GM19240 (cell line): ENCODE results near the gene APOL4.
"Not testable (repeated sequence)": the region's sequence is repeated elsewhere in the genome, so short reads cannot be mapped to it uniquely, and the experiment has no call there.

Source experiments
- DNase-seq: peaks from one replicate; pipeline ENCODE4 v3.0.0; 2011; ENCODE audit warnings: low spot score; ENCODE audit not compliant: insufficient read length

APOL4 gene

GRCh38 chr22:36208162-36208765 is 6.7 kb upstream of the APOL4 start:
- DNase-seq, result no peak

DNA sequence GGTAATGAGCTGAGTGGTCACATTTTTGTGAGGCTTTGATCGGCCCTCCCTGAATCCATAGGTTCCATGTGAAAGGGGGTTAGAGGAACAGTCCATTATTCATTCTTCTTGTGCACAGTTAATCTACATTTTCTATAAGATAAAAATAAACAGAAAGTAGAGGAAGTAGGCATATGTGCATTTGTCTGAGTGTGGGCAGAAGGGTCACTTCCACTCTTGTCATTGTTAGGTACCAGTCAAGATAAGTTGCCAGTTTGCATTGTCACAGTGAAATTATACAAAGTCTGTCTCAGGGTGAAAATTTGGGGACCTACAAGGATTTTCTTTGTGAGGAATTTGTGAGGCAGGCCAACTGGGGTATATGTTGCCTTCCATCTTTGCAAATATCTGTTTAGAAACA is 4.6 kb upstream of the APOL4 start:
- no peak for DNase-seq

DNA sequence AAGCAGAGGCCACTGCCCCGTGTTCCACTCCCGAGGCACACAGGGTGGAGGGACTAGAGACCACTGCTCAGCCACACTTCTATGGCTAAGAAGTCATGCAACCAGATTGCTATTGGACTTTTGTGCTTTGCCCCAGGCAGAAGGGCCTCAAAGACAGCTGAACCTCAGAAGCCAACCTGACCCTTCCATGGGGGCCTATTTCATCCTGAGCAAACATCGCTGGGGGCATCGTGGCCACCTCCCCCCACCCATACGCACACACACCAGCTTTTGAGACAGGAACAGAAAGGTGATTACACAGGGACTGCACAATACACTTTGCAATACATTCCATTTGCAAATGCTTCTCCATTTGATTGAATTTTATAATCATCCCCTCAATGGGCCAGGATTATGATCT is 4.0 kb upstream of the APOL4 start:
- DNase-seq, result not testable (repeated sequence)

GRCh38 chr22:36204632-36205015 is 3.0 kb upstream of the APOL4 start:
- DNase-seq, result no peak

GRCh38 chr22:36204001-36204631 is 2.5 kb upstream of the APOL4 start:
- DNase-seq, result no peak

- DNase-seq, result not testable (repeated sequence)
Measured at GRCh38 chr22:36203441-36203840, 1.8 kb upstream of the APOL4 start.

- DNase-seq, result not testable (repeated sequence)
Measured at GRCh38 chr22:36202906-36203305, 1.3 kb upstream of the APOL4 start.

- not testable (repeated sequence) for DNase-seq
Measured at GRCh38 chr22:36201025-36201424, 584 bp downstream of the APOL4 start.

DNA sequence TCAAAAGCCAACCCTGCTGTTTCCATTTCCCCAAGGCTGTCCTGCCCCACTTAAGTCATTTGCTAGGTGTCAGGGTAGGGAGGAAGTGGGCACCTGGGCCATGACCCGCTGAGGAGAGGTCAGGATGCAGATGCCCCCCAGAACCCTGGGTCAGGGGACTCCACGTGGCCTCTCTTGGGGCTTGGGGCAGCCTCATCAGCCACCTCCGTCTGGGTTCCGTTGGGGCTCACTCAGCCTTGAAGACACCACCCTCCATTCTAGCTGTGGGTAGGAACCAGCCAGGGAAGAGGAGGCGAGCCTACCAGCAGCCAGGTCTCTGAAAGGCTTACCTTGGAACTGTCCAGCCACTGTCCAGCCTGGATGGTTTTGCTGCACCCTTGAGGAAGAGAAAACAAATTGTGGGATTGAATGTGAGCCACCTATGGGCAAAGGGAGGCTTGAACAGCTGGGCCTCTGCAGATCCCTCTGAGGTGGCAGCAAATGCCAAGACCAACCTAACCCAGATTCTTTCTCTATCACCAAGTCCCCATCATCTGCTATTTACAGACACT is 2.5 kb downstream of the APOL4 start:
- no peak for DNase-seq

DNA sequence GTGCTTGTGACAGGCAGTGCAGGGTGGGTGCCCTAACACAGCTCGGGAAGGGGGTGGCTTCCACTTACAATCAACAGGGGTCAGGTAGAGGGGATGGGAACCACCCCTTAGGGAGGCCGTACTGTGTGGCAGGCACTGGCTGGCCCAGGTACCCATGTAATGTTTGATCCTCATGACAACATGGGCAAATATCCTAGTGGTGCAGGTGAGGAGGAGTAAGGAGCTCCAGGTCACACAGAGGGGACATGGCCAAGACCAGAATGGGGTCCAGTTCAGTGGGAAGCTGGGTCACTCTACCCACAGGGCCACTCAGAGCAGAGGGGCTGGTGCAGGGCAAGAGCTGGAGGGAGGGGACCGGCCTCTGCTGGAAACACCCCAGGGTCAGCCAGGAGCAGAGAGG is 3.1 kb downstream of the APOL4 start:
- DNase-seq, result no peak

DNA sequence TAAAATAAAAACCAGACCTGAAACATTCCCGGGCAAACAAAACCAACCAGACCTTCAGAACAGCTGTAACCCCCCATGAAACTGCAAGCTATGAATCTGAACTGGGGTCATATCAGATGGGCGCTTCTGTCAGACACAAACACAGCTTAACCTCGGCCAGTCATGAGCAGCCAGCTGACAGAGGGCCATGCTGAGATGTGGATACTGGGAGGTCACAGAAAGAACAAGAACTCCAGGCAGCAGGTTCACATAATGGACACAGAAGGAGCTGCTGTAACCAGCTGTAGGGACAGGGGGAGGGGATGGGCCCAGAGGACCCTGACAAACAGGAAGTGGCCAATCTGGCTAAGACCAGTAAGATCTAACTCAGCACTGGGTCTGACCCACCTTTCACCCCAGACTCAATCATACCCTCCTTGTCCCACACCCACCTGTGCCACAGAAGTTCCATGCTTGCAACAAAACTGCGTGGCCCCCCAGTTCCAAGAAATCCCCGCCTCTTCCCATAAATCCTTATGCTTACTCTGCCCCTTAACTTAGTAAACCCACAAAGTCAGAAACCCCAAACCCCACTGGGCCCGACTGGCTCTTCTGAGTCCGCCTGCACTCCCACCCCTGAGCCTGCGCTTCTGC is 4.0 kb downstream of the APOL4 start:
- no peak for DNase-seq

DNA sequence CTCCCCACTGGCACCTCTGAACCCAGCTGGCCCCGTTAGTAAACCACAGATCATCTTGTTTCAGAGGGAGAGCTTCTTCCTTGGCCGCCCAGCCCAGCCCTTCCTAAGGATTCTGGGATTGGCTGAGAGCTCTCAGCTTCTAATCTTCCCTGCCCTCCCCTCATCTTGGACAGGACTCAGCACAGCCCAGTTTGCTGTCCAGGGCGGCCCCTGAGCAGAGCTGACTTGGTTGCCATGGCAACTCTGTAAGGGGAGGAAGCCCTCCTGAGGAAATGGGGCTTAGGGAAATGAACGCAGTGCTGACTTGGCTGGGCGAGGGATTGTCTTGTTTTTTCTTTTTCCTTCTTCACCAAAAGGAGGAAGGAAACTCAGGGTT is 4.6 kb downstream of the APOL4 start:
- DNase-seq, result no peak

DNA sequence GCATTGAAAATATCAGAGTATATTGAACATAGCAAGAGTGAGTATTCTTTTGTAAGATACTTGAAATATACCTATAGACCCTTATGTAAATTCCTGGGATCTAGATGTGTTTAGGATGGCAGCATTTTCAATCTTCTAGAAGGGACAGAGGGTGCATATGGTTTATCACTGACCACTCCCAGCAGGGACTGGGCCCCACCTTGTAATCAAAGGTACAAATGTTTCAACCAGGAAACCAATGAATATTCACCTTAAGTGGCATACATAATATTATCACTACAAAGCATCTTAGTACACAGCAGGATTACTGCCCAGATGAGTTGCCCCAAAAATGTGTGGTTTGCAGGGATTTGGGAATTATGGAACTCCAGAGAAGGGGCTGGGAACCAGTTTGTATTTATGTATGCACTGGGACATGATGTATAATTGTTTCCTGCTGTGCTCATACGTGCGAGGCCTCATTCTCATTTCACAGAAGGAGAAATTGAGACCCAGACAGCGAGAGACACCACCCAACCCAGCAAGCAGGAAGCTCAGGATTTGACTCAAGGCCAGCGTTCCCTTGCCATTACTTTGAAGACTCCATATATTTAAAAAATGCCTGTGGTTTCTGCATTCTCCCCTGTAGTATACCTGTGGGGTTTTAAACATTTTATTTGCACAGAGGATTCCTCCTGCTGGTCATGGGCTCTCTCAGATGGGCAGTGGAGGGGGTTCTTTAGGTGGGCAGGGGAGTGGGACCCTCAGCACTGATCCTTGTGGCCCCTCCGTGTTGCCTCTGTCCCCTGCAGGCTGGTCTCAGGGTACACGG is 5.2 kb downstream of the APOL4 start:
- DNase-seq, result no peak

DNA sequence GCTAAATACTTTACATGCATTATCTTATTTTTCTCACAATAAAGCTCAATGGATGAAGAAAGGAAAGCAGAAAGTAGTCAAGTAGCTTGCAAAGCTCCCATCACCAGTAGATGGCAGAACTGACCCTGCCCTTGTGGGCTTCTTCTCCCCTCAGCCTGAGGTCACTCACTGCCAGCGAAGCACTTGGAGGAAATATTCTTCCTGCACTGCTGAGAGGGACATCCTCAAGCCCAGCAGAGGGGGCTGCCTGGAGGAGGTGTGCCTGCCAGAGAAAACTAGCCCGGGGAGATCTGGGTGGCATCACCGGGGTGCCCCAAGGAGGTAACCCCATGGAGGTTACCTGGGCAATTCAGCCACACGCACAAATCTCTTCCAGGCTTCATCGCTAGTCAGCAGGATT is 6.6 kb downstream of the APOL4 start:
- no peak for DNase-seq

DNA sequence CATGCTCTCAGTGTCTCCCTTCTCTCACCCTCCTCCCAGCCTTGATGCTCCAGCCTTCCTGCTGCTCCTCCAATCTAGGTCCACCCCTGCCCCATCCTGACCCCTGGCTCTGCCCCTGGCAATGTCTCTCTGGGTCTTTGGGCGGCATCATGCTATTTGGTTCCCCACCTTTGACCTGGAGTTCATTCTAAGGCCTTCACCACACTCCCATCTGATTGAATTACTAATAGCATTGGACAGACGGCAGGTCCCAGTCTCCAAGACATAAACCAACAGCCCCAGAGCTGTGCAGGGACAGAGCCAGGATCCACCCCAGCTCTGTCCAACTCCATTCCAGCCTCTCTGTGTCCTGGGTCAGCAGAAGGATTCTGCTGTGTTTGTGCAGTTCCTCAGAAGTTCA is 7.2 kb downstream of the APOL4 start:
- no peak for DNase-seq

DNA sequence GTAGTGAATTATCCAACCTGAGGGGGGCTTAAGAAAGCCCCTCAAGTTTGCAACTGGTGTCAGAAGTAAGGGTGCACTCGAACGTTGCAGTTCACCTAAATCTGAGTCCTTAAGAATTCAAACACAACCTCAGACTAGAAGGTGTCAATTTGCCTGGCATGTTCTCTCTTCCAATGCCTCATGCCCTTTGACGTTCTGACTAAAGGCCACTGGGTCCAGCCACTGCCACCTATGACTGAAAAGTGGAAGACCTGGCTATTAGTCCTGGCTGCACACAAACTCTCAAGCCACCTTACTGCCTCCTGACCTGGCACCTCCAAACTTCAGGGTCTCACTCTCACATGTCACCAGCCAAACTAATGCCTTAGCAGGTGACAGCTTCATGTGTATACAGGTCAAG is 8.0 kb downstream of the APOL4 start:
- DNase-seq, result no peak

GRCh38 chr22:36193171-36193570 is 8.4 kb downstream of the APOL4 start:
- no peak for DNase-seq

DNA sequence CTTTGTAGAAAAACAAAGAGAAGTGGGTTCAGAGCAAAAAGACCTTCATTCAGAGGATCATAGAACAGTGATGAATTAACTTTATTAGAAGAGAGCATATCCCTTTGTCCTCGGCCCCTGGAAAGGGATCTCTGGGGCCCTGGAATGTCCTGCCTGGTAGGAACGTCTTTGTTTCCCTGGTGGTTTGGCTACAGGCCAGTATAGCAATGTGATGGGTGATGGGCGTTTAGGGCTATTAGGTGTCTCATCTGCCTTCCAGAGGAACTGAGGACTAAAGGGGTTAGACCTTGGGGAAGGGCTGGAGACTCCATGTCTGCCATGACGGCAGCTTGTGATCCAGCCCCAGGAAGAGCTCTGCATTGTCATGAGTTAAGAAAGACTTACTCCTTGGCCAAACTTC is 9.1 kb downstream of the APOL4 start:
- DNase-seq, result no peak

DNA sequence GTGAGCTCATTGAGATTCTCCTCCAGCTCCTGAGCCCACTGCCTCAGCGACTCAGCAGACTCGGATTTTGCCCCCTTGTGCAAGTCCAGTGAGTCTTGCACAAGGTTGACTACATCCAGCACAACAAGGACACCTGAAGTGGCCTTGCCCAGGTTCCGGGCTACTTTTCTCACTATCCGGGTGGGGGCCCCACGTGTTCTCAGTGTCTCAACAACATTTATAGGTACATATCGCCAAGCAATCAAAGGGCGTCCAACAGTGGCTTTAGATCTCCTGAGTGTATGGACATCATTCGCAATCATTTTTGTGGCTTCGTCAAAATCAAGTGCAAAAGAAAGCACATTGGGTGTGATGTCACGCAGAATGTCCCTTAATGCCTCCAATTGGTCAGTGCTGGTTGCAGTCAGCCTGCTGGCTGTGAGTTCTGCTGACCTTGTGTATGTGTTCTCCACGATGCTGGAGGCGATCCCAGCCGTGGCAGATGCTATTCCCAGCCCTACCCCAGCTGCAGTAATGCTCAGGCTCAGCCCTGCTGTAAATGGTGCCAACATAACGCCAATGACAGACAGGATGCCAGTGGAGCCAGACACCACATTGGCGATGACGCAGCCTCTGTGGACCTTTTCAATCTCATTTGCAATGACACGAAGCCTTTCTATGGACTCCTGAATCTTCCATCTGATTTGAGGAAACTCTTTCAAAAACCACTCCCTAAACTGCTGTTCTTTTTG is 10.3 kb downstream of the APOL4 start:
- no peak for DNase-seq

DNA sequence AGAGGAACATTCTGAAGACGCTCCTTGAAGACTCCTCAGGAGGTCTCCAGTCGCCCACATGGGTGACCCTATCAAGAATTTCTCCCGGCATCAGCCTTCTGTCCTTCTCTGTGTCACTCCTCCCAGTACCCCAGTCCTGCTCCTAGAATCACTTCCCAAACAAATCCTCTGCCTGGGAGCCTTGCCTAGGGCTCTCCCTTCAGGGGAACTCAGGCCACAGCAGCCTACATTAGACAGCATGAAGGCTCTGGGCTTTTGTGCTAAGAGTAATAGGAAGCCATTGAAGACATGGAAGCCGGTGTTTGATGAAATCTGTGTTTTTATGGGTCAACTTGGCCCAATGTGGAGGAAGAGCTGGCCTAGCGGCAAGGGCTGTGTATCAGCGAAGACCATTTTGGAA is 13.7 kb downstream of the APOL4 start:
- DNase-seq, result not testable (repeated sequence)
